ENCODE data around the gene DENND6A. TPM values are rescaled to one million over a fixed set of nuclear protein-coding genes. Genes with fewer than 3 reads are reported as not detected.
A peak's percentile ranks its signal among the peaks of the same experiment; 100 is the strongest.

Gene DENND6A
- total RNA-seq, 2 donors from 2014 or later, result 23.4 to 35.1 TPM

DNA sequence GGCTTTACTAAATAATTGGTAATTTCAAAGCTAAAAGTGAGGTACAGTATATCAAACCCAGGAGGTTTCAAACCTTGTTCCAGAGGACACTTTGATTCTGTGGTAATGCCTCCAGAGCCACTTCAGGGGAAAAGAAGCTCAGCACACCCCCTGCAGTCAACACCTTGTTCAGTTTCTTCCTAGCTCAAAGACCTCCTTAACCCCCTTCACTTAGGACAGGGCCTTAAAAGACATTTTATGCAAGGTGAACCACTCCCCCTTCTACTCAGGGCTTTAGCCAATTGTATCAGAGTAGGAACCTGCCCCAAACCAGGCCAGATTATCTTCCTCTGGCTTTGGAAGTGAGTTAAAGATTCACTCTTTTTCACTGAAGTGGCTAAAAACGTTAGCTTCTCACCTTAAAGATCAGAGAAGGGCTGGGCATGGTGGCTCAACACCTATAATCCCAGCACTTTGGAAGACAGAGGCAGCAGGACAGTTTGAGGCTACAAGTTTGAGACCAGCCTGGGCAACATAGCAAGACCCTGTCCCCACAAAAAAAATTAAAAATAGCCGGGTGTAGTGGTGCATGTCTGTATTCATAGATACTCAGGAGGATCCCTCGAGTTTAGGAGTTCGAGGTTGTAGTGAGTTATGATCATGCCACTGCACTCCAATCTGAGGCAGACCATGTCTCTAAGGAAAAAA is 3.4 kb downstream of the DENND6A start:
- H3K27ac ChIP-seq (ENCODE audit: low read depth, low read length), result no peak overlapping the region
- H3K27me3 Mint-ChIP-seq (ENCODE audit: insufficient read depth), result no peaks in the 10 kb centered on the region
- H3K4me1 Mint-ChIP-seq, result peaks cover 13% of the 10 kb centered on the region
- no peaks in the 10 kb centered on the region for H3K9me3 Mint-ChIP-seq
- no peaks in the 10 kb centered on the region for H3K36me3 Mint-ChIP-seq (ENCODE audit: low read depth)
- H3K4me3 Mint-ChIP-seq, result no peak overlapping the region
- no peaks in the 10 kb centered on the region for H3K27me3 ChIP-seq (ENCODE audit: control insufficient read depth, insufficient read depth, low read length, poor library complexity, severe bottlenecking)
- no peak overlapping the region for H3K27ac Mint-ChIP-seq
- TF ChIP-seq, protein P1, sequence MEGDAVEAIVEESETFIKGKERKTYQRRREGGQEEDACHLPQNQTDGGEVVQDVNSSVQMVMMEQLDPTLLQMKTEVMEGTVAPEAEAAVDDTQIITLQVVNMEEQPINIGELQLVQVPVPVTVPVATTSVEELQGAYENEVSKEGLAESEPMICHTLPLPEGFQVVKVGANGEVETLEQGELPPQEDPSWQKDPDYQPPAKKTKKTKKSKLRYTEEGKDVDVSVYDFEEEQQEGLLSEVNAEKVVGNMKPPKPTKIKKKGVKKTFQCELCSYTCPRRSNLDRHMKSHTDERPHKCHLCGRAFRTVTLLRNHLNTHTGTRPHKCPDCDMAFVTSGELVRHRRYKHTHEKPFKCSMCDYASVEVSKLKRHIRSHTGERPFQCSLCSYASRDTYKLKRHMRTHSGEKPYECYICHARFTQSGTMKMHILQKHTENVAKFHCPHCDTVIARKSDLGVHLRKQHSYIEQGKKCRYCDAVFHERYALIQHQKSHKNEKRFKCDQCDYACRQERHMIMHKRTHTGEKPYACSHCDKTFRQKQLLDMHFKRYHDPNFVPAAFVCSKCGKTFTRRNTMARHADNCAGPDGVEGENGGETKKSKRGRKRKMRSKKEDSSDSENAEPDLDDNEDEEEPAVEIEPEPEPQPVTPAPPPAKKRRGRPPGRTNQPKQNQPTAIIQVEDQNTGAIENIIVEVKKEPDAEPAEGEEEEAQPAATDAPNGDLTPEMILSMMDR (conservative IDR thresholded peaks at IDR 0.05), result peak; percentile 54
- peak; percentile 67 for DNase-seq
- H3K9ac ChIP-seq (ENCODE audit: extremely low read depth, low read length, poor library complexity, severe bottlenecking), result no peak overlapping the region
- no peaks in the 10 kb centered on the region for H3K4me1 ChIP-seq (ENCODE audit: control insufficient read depth, insufficient read depth, low read length)
- H3K36me3 ChIP-seq (ENCODE audit: control insufficient read depth, insufficient read depth, low read length), result no peaks in the 10 kb centered on the region
- no peak overlapping the region for H3K4me3 ChIP-seq (ENCODE audit: low read length)
- no peaks in the 10 kb centered on the region for H3K9me3 ChIP-seq (ENCODE audit: control insufficient read depth, low read length)
- 85 to 87% methylated on average over 4 of the region's 4 CpGs for WGBS, 2 experiments (ENCODE audit: insufficient coverage in 1 of 2, insufficient read length in 1 of 2)

DNA sequence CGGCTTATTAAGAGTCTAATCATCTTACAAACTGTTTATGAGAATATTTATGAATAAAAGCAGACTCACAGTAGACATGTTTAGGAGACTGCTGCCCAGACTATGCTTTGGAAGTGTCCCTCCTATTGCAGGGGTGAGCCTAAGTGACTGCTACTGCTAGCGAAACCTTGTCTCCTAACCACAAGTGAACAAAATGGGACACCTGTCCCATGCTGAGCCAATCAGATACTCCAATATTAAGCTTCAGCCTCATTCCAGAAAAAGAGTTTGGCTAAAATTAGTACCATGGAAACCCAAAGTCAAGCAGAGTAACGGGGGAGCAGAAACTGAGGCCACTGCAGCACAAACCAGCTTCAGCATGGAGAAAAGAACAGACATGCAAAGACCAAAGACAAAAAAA is 4.6 kb downstream of the DENND6A start:
- Mint-ChIP-seq H3K4me3 (no peak overlapping the region), H3K9me3 (no peaks in the 10 kb centered on the region), H3K4me1 (peaks cover 13% of the 10 kb centered on the region), H3K36me3 (ENCODE audit: low read depth) (no peaks in the 10 kb centered on the region), H3K27me3 (ENCODE audit: insufficient read depth) (no peaks in the 10 kb centered on the region), H3K27ac (peak overlapping the region; percentile 28)
- WGBS, 2 experiments (ENCODE audit: insufficient coverage in 1 of 2, insufficient read length in 1 of 2), result 93 to 100% methylated on average over 1 to 3 of the region's 3 CpGs
- no peak for DNase-seq
- Histone ChIP-seq H3K36me3 (ENCODE audit: control insufficient read depth, insufficient read depth, low read length) (no peaks in the 10 kb centered on the region), H3K9me3 (ENCODE audit: control insufficient read depth, low read length) (no peaks in the 10 kb centered on the region), H3K27ac (ENCODE audit: low read depth, low read length) (no peak overlapping the region), H3K27me3 (ENCODE audit: control insufficient read depth, insufficient read depth, low read length, poor library complexity, severe bottlenecking) (no peaks in the 10 kb centered on the region), H3K4me1 (ENCODE audit: control insufficient read depth, insufficient read depth, low read length) (no peaks in the 10 kb centered on the region), H3K9ac (ENCODE audit: extremely low read depth, low read length, poor library complexity, severe bottlenecking) (peak overlapping the region; percentile 6), H3K4me3 (ENCODE audit: low read length) (no peak overlapping the region)
- TF ChIP-seq, protein P1 (conservative IDR thresholded peaks at IDR 0.05), result no peak

DNA sequence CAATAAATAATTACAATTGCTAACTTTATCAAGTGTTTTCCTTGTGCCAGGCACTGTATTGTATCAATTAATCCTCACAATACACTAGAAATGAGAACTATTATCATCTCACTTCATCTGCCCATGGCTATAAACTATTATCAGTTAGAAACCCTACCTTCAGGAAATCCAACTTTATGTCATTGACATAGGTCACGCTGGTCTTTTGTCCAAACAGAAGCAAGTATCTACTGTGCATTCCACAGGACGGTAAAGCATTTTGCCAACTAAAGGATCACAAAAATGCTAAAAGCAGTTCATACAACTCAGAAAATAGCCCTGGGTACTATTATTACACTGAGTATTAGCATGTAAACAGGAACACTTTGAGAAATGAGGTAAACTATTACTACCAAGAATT is 9.6 kb downstream of the DENND6A start:
- no peaks in the 10 kb centered on the region for H3K27me3 ChIP-seq (ENCODE audit: control insufficient read depth, insufficient read depth, low read length, poor library complexity, severe bottlenecking)
- peaks cover 10% of the 10 kb centered on the region for H3K36me3 ChIP-seq (ENCODE audit: control insufficient read depth, insufficient read depth, low read length)
- no peak overlapping the region for H3K27ac ChIP-seq (ENCODE audit: low read depth, low read length)
- Mint-ChIP-seq H3K4me3 (no peak overlapping the region), H3K4me1 (peaks cover 1% of the 10 kb centered on the region), H3K27ac (no peak overlapping the region), H3K9me3 (no peaks in the 10 kb centered on the region), H3K36me3 (ENCODE audit: low read depth) (peaks cover 10% of the 10 kb centered on the region), H3K27me3 (ENCODE audit: insufficient read depth) (no peaks in the 10 kb centered on the region)
- WGBS, 2 experiments (ENCODE audit: insufficient coverage in 1 of 2, insufficient read length in 1 of 2), result 93 to 100% methylated on average over 1 to 2 of the region's 2 CpGs
- no peak for DNase-seq
- no peak overlapping the region for H3K9ac ChIP-seq (ENCODE audit: extremely low read depth, low read length, poor library complexity, severe bottlenecking)
- no peaks in the 10 kb centered on the region for H3K4me1 ChIP-seq (ENCODE audit: control insufficient read depth, insufficient read depth, low read length)
- TF ChIP-seq, protein P1 (conservative IDR thresholded peaks at IDR 0.05), result no peak
- no peak overlapping the region for H3K4me3 ChIP-seq (ENCODE audit: low read length)
- H3K9me3 ChIP-seq (ENCODE audit: control insufficient read depth, low read length), result no peaks in the 10 kb centered on the region

Measured in endodermal cell (in vitro differentiated cells).